ENCODE measurements around the gene IL17B. TPM values are rescaled to one million over a fixed set of nuclear protein-coding genes. Genes with fewer than 3 reads are reported as not detected.
"Not testable (repeated sequence)": the region's sequence is repeated elsewhere in the genome, so short reads cannot be mapped to it uniquely, and the experiment has no call there.

Gene IL17B
- polyA plus RNA-seq, 1 donor (not counting 4 experiments of a cell fraction or from before 2014, with no cell fraction given): not detected

DNA sequence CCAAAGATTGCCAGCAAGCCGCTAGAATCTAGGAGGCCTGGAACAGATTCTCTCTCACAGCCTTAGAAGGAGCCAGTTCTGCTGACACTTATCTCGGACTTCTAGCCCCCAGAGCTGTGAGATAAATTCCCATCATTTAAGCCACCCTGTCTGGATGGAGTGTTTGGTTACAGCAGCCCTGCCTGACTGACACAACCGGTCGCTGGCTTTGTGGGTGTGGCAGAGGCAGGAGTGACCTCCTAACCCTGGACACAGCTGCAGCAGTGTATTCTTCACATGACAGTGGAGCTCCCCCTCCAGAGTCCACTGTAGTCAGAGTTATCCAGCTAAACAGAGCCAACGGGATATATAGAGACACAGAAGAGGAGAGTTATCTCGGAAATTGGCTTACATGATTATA is 21.2 kb upstream of the IL17B start:
- H3K9ac ChIP-seq (ENCODE audit: control insufficient read depth, extremely low read depth, insufficient read depth, low read length): no peak overlapping the region
- no peak overlapping the region for H3K4me3 ChIP-seq (ENCODE audit: control insufficient read depth in 2 of 3, extremely low read depth in 1 of 3, insufficient read depth in 2 of 3, low read depth in 1 of 3, low read length in 3 of 3)
- no peak overlapping the region for H3K27ac ChIP-seq (ENCODE audit: control insufficient read depth, insufficient read depth, low read length)
- no peak for DNase-seq (ENCODE audit: low read depth, low spot score)
- H3K4me1 ChIP-seq (ENCODE audit: control insufficient read depth, extremely low read depth, insufficient read depth, low read length): no peaks in the 10 kb centered on the region
- no peaks in the 10 kb centered on the region for H3K79me2 ChIP-seq (ENCODE audit: control insufficient read depth, insufficient read depth, low read length)
- H3K4me2 ChIP-seq (ENCODE audit: control insufficient read depth, extremely low read depth, insufficient read depth, low read depth, low read length): no peak overlapping the region
- H3K9me3 ChIP-seq (ENCODE audit: control insufficient read depth, low read depth, low read length): no peaks in the 10 kb centered on the region
- H3K9me1 ChIP-seq (ENCODE audit: control insufficient read depth, extremely low read depth, insufficient read depth, low read length): no peaks in the 10 kb centered on the region
- dilution Hi-C loops (cut with MboI; ENCODE audit: extremely low pct_ligation_motif_present, low sequenced_read_pairs): no loop called here
- no peaks in the 10 kb centered on the region for H4K20me1 ChIP-seq (ENCODE audit: control insufficient read depth, extremely low read depth, insufficient read depth, low read length)
- H3K36me3 ChIP-seq (ENCODE audit: control insufficient read depth in 2 of 2, extremely low read depth in 1 of 2, insufficient read depth in 2 of 2, low read length in 2 of 2): no peaks in the 10 kb centered on the region
- H2AFZ ChIP-seq (ENCODE audit: control insufficient read depth, low read length): no peak overlapping the region
- TF ChIP-seq, protein P1, sequence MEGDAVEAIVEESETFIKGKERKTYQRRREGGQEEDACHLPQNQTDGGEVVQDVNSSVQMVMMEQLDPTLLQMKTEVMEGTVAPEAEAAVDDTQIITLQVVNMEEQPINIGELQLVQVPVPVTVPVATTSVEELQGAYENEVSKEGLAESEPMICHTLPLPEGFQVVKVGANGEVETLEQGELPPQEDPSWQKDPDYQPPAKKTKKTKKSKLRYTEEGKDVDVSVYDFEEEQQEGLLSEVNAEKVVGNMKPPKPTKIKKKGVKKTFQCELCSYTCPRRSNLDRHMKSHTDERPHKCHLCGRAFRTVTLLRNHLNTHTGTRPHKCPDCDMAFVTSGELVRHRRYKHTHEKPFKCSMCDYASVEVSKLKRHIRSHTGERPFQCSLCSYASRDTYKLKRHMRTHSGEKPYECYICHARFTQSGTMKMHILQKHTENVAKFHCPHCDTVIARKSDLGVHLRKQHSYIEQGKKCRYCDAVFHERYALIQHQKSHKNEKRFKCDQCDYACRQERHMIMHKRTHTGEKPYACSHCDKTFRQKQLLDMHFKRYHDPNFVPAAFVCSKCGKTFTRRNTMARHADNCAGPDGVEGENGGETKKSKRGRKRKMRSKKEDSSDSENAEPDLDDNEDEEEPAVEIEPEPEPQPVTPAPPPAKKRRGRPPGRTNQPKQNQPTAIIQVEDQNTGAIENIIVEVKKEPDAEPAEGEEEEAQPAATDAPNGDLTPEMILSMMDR (optimal IDR thresholded peaks at IDR 0.05 in 1 of 3, IDR thresholded peaks at IDR 0.05 in 1 of 3, conservative IDR thresholded peaks at IDR 0.05 in 1 of 3; ENCODE audit: extremely low read depth in 1 of 3, insufficient read depth in 2 of 3, low read length in 3 of 3): no peak
- no peak for TF ChIP-seq EZH2 (IDR thresholded peaks at IDR 0.05; ENCODE audit: low read length)
- no peaks in the 10 kb centered on the region for H3K27me3 ChIP-seq (ENCODE audit: control insufficient read depth, extremely low read depth, insufficient read depth, low read length)
- no peak for FAIRE-seq

DNA sequence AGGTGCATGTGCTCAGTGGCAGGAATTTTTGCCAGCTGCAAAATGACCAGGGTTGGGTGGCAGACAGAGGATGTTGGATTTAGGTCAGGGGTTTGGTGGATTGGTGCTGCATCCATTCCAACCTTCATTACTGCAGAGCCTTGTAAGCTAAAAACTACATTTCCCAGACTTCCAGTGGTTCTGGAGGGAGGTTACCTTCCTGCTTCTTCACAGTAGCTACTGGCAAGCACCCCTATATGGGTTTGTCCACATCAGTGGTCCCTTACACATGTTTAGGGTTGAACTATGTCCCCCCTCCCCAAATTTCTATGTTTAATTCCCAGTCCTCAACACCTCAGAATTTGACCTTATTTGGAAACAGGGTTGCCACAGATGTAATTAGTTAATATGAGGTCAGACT is 20.7 kb upstream of the IL17B start:
- Histone ChIP-seq H3K9me1 (ENCODE audit: control insufficient read depth, extremely low read depth, insufficient read depth, low read length) (no peaks in the 10 kb centered on the region), H3K4me2 (ENCODE audit: control insufficient read depth, extremely low read depth, insufficient read depth, low read depth, low read length) (no peak overlapping the region), H3K79me2 (ENCODE audit: control insufficient read depth, insufficient read depth, low read length) (no peaks in the 10 kb centered on the region), H3K9ac (ENCODE audit: control insufficient read depth, extremely low read depth, insufficient read depth, low read length) (no peak overlapping the region), H3K27me3 (ENCODE audit: control insufficient read depth, extremely low read depth, insufficient read depth, low read length) (no peaks in the 10 kb centered on the region), H3K4me1 (ENCODE audit: control insufficient read depth, extremely low read depth, insufficient read depth, low read length) (no peaks in the 10 kb centered on the region), H2AFZ (ENCODE audit: control insufficient read depth, low read length) (no peak overlapping the region), H3K36me3 (ENCODE audit: control insufficient read depth in 2 of 2, extremely low read depth in 1 of 2, insufficient read depth in 2 of 2, low read length in 2 of 2) (no peaks in the 10 kb centered on the region), H3K4me3 (ENCODE audit: control insufficient read depth in 2 of 3, extremely low read depth in 1 of 3, insufficient read depth in 2 of 3, low read depth in 1 of 3, low read length in 3 of 3) (no peak overlapping the region), H3K27ac (ENCODE audit: control insufficient read depth, insufficient read depth, low read length) (no peak overlapping the region), H4K20me1 (ENCODE audit: control insufficient read depth, extremely low read depth, insufficient read depth, low read length) (no peaks in the 10 kb centered on the region), H3K9me3 (ENCODE audit: control insufficient read depth, low read depth, low read length) (no peaks in the 10 kb centered on the region)
- TF ChIP-seq, protein P1 (optimal IDR thresholded peaks at IDR 0.05 in 1 of 3, IDR thresholded peaks at IDR 0.05 in 1 of 3, conservative IDR thresholded peaks at IDR 0.05 in 1 of 3; ENCODE audit: extremely low read depth in 1 of 3, insufficient read depth in 2 of 3, low read length in 3 of 3): no peak
- TF ChIP-seq EZH2 (IDR thresholded peaks at IDR 0.05; ENCODE audit: low read length): no peak
- dilution Hi-C loops (cut with MboI; ENCODE audit: extremely low pct_ligation_motif_present, low sequenced_read_pairs): no loop called here
- no peak for DNase-seq (ENCODE audit: low read depth, low spot score)
- no peak for FAIRE-seq

DNA sequence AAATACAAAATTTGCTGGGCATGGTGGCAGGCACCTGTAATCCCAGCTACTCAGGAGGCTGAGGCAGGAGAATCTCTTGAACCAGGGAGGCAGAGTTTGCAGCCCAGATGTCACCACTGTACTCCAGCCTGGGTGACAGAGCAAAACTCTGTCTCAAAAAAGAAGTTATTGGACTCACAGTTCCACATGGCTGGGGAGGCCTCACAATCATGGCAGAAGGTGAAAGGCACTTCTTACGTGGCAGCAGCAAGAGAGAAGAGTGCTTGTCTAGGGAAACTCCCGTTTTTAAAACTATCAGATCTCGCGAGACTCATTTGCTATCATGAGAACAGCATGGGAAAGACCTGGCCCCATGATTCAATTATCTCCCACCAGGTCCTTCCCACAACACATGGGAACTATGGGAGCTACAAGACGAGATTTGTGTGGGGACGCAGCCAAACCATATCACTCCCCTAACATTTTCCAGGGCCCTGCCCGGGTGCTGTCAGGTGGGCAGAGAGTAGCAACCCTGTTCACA is 19.7 kb upstream of the IL17B start:
- FAIRE-seq; H3K4me1 ChIP-seq (ENCODE audit: control insufficient read depth, extremely low read depth, insufficient read depth, low read length); DNase-seq (ENCODE audit: low read depth, low spot score); H4K20me1 ChIP-seq (ENCODE audit: control insufficient read depth, extremely low read depth, insufficient read depth, low read length); H3K79me2 ChIP-seq (ENCODE audit: control insufficient read depth, insufficient read depth, low read length); H2AFZ ChIP-seq (ENCODE audit: control insufficient read depth, low read length); H3K27ac ChIP-seq (ENCODE audit: control insufficient read depth, insufficient read depth, low read length); H3K9me1 ChIP-seq (ENCODE audit: control insufficient read depth, extremely low read depth, insufficient read depth, low read length); H3K27me3 ChIP-seq (ENCODE audit: control insufficient read depth, extremely low read depth, insufficient read depth, low read length); H3K4me3 ChIP-seq (ENCODE audit: control insufficient read depth in 2 of 3, extremely low read depth in 1 of 3, insufficient read depth in 2 of 3, low read depth in 1 of 3, low read length in 3 of 3); dilution Hi-C loops (cut with MboI; ENCODE audit: extremely low pct_ligation_motif_present, low sequenced_read_pairs); H3K9me3 ChIP-seq (ENCODE audit: control insufficient read depth, low read depth, low read length); H3K9ac ChIP-seq (ENCODE audit: control insufficient read depth, extremely low read depth, insufficient read depth, low read length); H3K4me2 ChIP-seq (ENCODE audit: control insufficient read depth, extremely low read depth, insufficient read depth, low read depth, low read length); H3K36me3 ChIP-seq (ENCODE audit: control insufficient read depth in 2 of 2, extremely low read depth in 1 of 2, insufficient read depth in 2 of 2, low read length in 2 of 2): not testable (repeated sequence)

Data from keratinocyte (primary cell).